Stimulated activated CD8-positive, alpha-beta memory T cell treated with anti-CD3 and anti-CD28 coated beads, Interleukin-4, amount 100 ng/mL, for 24 hours (primary cell): Measurements from ENCODE around the gene ITPR2.
"Not testable (repeated sequence)": the region's sequence is repeated elsewhere in the genome, so short reads cannot be mapped to it uniquely, and the experiment has no call there.

Experiments
- DNase-seq: peaks from one replicate; pipeline ENCODE4 v3.0.0-alpha.2; 2020; ENCODE audit warnings: low read depth

ITPR2 gene

GRCh38 chr12:26832822-26833742 is at the start of gene ITPR2:
ITPR2 (minus strand) TSS chr12:26833194; CDS start chr12:26832781, 413 bp downstream.
- DNase-seq = peak; percentile 91

GRCh38 chr12:26880625-26881024 is 47.6 kb upstream of the ITPR2 start:
- no peak for DNase-seq

GRCh38 chr12:26878661-26879119 is 45.7 kb upstream of the ITPR2 start:
- DNase-seq = no peak

GRCh38 chr12:26874501-26875296 is 41.7 kb upstream of the ITPR2 start:
- DNase-seq = no peak

GRCh38 chr12:26872625-26873024 is 39.6 kb upstream of the ITPR2 start:
- no peak for DNase-seq

GRCh38 chr12:26871985-26872384 is 39.0 kb upstream of the ITPR2 start:
- no peak for DNase-seq

GRCh38 chr12:26870491-26871419 is 37.8 kb upstream of the ITPR2 start:
- no peak for DNase-seq

- DNase-seq = no peak
Observed at GRCh38 chr12:26869908-26870459, 37.0 kb upstream of the ITPR2 start.

- DNase-seq = no peak
Observed at GRCh38 chr12:26869104-26869494, 36.1 kb upstream of the ITPR2 start.

- DNase-seq = no peak
Observed at GRCh38 chr12:26868447-26869103, 35.6 kb upstream of the ITPR2 start.

GRCh38 chr12:26867080-26867479 is 34.1 kb upstream of the ITPR2 start:
- no peak for DNase-seq

- no peak for DNase-seq
Observed at GRCh38 chr12:26863515-26863914, 30.5 kb upstream of the ITPR2 start.

- not testable (repeated sequence) for DNase-seq
Observed at GRCh38 chr12:26862787-26863186, 29.8 kb upstream of the ITPR2 start.

- no peak for DNase-seq
Observed at GRCh38 chr12:26861690-26862089, 28.7 kb upstream of the ITPR2 start.

GRCh38 chr12:26857465-26858176 is 24.6 kb upstream of the ITPR2 start:
- DNase-seq = no peak

- no peak for DNase-seq
Observed at GRCh38 chr12:26855337-26855736, 22.3 kb upstream of the ITPR2 start.

GRCh38 chr12:26854031-26854390 is 21.0 kb upstream of the ITPR2 start:
- DNase-seq = no peak

GRCh38 chr12:26853303-26854030 is 20.5 kb upstream of the ITPR2 start:
- DNase-seq = peak; percentile 52

- DNase-seq = no peak
Observed at GRCh38 chr12:26851031-26851809, 18.2 kb upstream of the ITPR2 start.
